ENCODE measurements around the gene SPECC1L. TPM values are rescaled to one million over a fixed set of nuclear protein-coding genes. Genes with fewer than 3 reads are reported as not detected.

Gene SPECC1L
- total RNA-seq, 1 donor from 2014 or later, result 29.9 TPM

DNA sequence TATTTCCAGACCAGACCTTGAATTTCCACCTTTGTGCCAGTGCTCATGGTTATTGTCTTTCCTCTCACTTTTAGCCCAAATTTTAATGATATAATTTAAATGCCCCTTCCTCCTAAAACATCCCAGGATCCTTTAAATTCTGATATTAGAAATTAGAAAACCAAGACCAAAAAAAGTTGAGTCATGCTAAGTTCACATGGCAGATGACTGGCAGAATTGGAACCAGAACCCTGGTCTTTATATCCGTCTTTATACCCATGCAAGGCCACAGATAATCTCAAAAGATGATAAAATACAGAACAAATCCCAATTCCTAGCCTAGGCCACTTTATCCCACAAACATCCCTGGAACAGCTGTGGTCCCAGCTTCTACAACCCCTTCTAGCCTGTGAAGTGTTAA, 183.2 kb downstream of the SPECC1L start:
- Histone ChIP-seq H3K4me3 (ENCODE audit: low read depth, low read length) (no peak overlapping the region), H3K27me3 (ENCODE audit: control insufficient read depth, insufficient read depth, low read length) (no peaks in the 10 kb centered on the region), H3K36me3 (ENCODE audit: control insufficient read depth, insufficient read depth, low read length) (no peaks in the 10 kb centered on the region)
- TF ChIP-seq, protein P1, sequence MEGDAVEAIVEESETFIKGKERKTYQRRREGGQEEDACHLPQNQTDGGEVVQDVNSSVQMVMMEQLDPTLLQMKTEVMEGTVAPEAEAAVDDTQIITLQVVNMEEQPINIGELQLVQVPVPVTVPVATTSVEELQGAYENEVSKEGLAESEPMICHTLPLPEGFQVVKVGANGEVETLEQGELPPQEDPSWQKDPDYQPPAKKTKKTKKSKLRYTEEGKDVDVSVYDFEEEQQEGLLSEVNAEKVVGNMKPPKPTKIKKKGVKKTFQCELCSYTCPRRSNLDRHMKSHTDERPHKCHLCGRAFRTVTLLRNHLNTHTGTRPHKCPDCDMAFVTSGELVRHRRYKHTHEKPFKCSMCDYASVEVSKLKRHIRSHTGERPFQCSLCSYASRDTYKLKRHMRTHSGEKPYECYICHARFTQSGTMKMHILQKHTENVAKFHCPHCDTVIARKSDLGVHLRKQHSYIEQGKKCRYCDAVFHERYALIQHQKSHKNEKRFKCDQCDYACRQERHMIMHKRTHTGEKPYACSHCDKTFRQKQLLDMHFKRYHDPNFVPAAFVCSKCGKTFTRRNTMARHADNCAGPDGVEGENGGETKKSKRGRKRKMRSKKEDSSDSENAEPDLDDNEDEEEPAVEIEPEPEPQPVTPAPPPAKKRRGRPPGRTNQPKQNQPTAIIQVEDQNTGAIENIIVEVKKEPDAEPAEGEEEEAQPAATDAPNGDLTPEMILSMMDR (IDR thresholded peaks at IDR 0.05; ENCODE audit: insufficient read depth, low read length, poor library complexity, severe bottlenecking), result no peak
- no peak for DNase-seq (ENCODE audit: low read depth)

DNA sequence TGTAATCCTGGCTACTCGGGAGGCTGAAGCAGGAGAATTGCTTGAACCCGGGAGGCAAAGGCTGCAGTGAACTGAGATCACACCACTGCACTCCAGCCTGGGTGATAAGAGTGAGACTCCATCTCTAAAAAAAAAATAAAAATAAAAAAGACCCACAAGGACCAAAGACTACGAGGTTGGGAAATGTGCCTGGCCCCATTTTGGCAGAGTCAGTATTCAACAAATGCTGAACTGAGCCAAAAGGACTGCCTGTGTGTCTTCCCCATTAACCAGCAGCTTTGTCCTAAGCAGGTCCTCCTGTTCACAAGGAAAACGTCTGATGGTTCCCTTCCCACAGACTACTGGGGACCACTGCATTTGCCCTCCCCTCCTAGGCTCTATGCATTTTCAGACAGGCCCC, 184.4 kb downstream of the SPECC1L start:
- DNase-seq (ENCODE audit: low read depth), result no peak
- TF ChIP-seq, protein P1 (IDR thresholded peaks at IDR 0.05; ENCODE audit: insufficient read depth, low read length, poor library complexity, severe bottlenecking), result no peak
- no peak overlapping the region for H3K4me3 ChIP-seq (ENCODE audit: low read depth, low read length)
- H3K27me3 ChIP-seq (ENCODE audit: control insufficient read depth, insufficient read depth, low read length), result no peaks in the 10 kb centered on the region
- H3K36me3 ChIP-seq (ENCODE audit: control insufficient read depth, insufficient read depth, low read length), result no peaks in the 10 kb centered on the region

DNA sequence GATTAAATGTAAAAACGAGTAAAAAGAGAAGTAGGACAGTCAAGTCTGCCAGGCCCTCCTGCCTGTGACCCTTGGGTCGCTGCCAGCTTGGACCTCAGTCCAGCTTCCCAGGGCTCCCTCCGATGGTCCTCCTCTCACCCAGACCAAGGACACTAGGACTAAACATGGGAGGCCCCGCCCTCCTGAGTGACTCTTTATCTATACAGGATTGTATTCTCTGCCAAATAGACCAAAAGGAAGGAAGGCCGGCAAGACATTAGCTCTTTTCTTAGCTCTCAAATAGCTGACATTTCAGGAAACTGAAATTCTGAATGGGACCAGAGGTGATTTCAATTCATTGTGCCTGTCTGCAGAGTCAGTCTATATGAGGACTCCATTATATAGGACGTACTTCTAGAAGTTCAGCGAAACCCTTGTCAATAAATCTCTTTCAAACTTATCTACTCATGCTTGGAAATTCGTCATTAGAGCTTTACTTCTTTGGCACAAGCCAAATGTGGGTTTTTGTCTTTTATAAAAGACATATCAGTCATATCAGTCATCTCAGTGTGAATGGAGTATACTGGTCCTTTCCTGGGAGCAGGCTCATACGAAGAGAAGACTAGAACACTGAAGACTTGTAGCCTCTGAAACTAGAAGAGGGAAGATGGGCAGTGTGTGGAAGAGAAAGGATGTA, 185.3 kb downstream of the SPECC1L start:
- no peak for DNase-seq (ENCODE audit: low read depth)
- TF ChIP-seq, protein P1 (IDR thresholded peaks at IDR 0.05; ENCODE audit: insufficient read depth, low read length, poor library complexity, severe bottlenecking), result no peak
- H3K27me3 ChIP-seq (ENCODE audit: control insufficient read depth, insufficient read depth, low read length), result no peaks in the 10 kb centered on the region
- H3K36me3 ChIP-seq (ENCODE audit: control insufficient read depth, insufficient read depth, low read length), result no peaks in the 10 kb centered on the region
- H3K4me3 ChIP-seq (ENCODE audit: low read depth, low read length), result no peak overlapping the region

DNA sequence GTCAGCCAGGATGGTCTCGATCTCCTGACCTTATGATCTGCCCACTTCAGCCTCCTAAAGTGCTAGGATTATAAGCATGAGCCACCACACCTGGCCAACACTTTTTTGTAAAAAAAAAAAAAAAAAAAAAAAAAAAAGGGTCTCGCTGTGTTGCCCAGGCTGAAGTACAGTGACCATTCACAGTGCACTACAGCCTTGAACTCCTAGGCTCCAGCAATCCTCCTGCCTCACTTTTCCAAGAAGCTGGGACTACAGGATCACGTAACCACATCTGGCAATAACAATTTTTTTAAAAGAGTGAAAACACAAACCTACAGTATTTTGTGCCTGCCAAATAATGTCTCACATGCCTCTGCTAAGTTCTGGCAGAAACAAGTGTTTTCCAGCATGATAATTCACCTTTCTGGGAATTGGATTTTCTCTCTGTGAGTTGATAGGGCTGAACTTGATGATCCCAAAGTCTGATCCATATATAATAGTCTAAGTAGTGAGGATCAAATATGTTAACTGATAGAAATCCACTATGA, 187.3 kb downstream of the SPECC1L start:
- Histone ChIP-seq H3K27me3 (ENCODE audit: control insufficient read depth, insufficient read depth, low read length) (no peaks in the 10 kb centered on the region), H3K36me3 (ENCODE audit: control insufficient read depth, insufficient read depth, low read length) (no peaks in the 10 kb centered on the region), H3K4me3 (ENCODE audit: low read depth, low read length) (no peak overlapping the region)
- DNase-seq (ENCODE audit: low read depth), result no peak
- TF ChIP-seq, protein P1 (IDR thresholded peaks at IDR 0.05; ENCODE audit: insufficient read depth, low read length, poor library complexity, severe bottlenecking), result no peak

DNA sequence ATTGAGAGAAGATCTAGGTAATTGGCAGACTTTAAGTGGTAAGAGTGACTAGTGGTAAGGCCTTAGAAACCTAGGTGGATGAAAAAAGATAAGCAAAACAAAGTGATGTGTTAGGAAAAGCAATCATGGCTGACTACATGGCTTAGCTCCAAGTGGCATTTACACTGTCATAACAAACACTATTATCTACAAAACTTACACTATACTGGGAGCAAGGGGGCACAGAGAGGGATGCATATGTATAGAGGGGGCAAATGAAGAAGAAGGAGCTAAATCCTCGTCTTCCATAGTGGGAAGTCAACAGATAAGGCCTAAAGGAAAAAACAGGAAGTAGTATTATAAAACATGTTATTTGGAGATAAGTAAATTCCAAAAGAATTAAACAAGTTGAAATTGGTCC, 189.3 kb downstream of the SPECC1L start:
- DNase-seq (ENCODE audit: low read depth), result no peak
- no peak overlapping the region for H3K4me3 ChIP-seq (ENCODE audit: low read depth, low read length)
- no peaks in the 10 kb centered on the region for H3K36me3 ChIP-seq (ENCODE audit: control insufficient read depth, insufficient read depth, low read length)
- TF ChIP-seq, protein P1 (IDR thresholded peaks at IDR 0.05; ENCODE audit: insufficient read depth, low read length, poor library complexity, severe bottlenecking), result no peak
- H3K27me3 ChIP-seq (ENCODE audit: control insufficient read depth, insufficient read depth, low read length), result no peaks in the 10 kb centered on the region
